ENCODE results near the gene TFF1.

GRCh38 chr21:42319376-42319775, 47.0 kb downstream of the TFF1 start:
- TF ChIP-seq POLR2A (IDR thresholded peaks at IDR 0.05; ENCODE audit: low read length), result no peak
- TF ChIP-seq GATA1 (IDR thresholded peaks at IDR 0.05; ENCODE audit: low read depth, low read length), result no peak

All from erythroblast (primary cell).